ENCODE measurements around the gene E2F2. TPM values are rescaled to one million over a fixed set of nuclear protein-coding genes. Genes with fewer than 3 reads are reported as not detected.

E2F2 gene
- total and polyA plus RNA-seq, 2 of the 13 experiments (the other 11 are each of a cell fraction or from before 2014, with no cell fraction given): 0.65 to 6.6 TPM

GRCh38 chr1:23554127-23554480, 23.1 kb upstream of the E2F2 start:
- CTCF ChIA-PET (ENCODE audit: low intra/inter-chr PET ratio, low total read pairs): interaction anchor here (1.1 kb wide), 1 partner anchor 9 kb away, joined by 3 read pairs; no protein-coding TSS in a partner anchor
- in situ Hi-C loops (cut with HindIII; ENCODE audit: extremely low pct_ligation_motif_present, low pct_unique_long_range_greater_than_20kb) (no loop called here), intact Hi-C loops (cut with micrococcal nuclease; ENCODE audit: unreplicated experiment) (loop anchor here (10.0 kb wide), 1 partner anchor 191 kb away; the partner anchor contains the start of gene ELOA)
- Histone ChIP-seq H3K9me3 (ENCODE audit: low read length) (no peaks in the 10 kb centered on the region), H3K27me3 (ENCODE audit: control insufficient read depth in 1 of 2, insufficient read depth in 2 of 2, low read length in 2 of 2) (no peaks in the 10 kb centered on the region; a peak in 1 of 5 replicates), H4K20me1 (ENCODE audit: insufficient read depth, low read length) (peaks cover 7% of the 10 kb centered on the region; the same call in 1 of the 2 replicates), H3K27ac (ENCODE audit: extremely low read length, insufficient read depth, low read length) (peak overlapping the region; percentile 98), H3K4me2 (ENCODE audit: low read depth, low read length) (peak overlapping the region; percentile 92), H3K36me3 (replicated peaks in 1 of 2; ENCODE audit: control insufficient read depth in 1 of 2, insufficient read depth in 2 of 2, low read length in 2 of 2) (no peaks in the 10 kb centered on the region), H3K4me1 (ENCODE audit: insufficient read depth, low read length) (peaks cover 69% of the 10 kb centered on the region), H2AFZ (ENCODE audit: low read length) (no peak overlapping the region), H3K9ac (ENCODE audit: insufficient read depth, low read depth, low read length) (peak overlapping the region; percentile 91), H3K4me3 (replicated peaks in 1 of 3; ENCODE audit: insufficient read depth in 1 of 3, low read depth in 2 of 3, low read length in 3 of 3) (peak overlapping the region; percentile 52 to 72 (median 55); a peak in 5 of 6 replicates), H3K79me2 (ENCODE audit: insufficient read depth, low read length) (peaks cover 23% of the 10 kb centered on the region)
- BruUV-seq (replicated peaks): no TSS peak
- DNase-seq (ENCODE audit: low spot score) (no peak), FAIRE-seq (no peak), ATAC-seq (no peak)
- 29% methylated on average over 12 of the region's 12 CpGs for WGBS (ENCODE audit: low lambda C conversion rate)
- POLR2A ChIA-PET: interaction anchor here (0.6 to 6.0 kb wide), 12 partner anchors 8 to 210 kb away, joined by 3 to 54 read pairs (median 6); partner anchors contain the start of genes HNRNPR and RPL11
- peak; percentile 20 for TF ChIP-seq RBM39 (IDR thresholded peaks at IDR 0.05; ENCODE audit: low read depth, low read length, poor library complexity, severe bottlenecking)
- TF ChIP-seq ZSCAN31 (CRISPR knock-in tag; IDR thresholded peaks at IDR 0.05; ENCODE audit: low read depth): no peak
- 0 out of 2 replicates have a peak, but pooled peaks have one; percentile 25 for TF ChIP-seq ZNF598 (CRISPR knock-in tag; IDR thresholded peaks at IDR 0.05; ENCODE audit: borderline replicate concordance)
- TF ChIP-seq ZNF343 (CRISPR knock-in tag; IDR thresholded peaks at IDR 0.05): 0 out of 2 replicates have a peak, but pooled peaks have one; percentile 44
- 0 out of 2 replicates have a peak, but pooled peaks have one; percentile 3 for TF ChIP-seq ZNF414 (CRISPR knock-in tag; IDR thresholded peaks at IDR 0.05)
- TF ChIP-seq SOX6 (IDR thresholded peaks at IDR 0.05): no peak
- TF ChIP-seq SOX6 (CRISPR knock-in tag; IDR thresholded peaks at IDR 0.05): 0 out of 2 replicates have a peak, but pooled peaks have one; percentile 22
- TF ChIP-seq ZNF510 (CRISPR knock-in tag; IDR thresholded peaks at IDR 0.05; ENCODE audit: low read depth): peak; percentile 68; the same call in 1 of the 2 replicates
- TF ChIP-seq SALL1 (CRISPR knock-in tag; IDR thresholded peaks at IDR 0.05): 0 out of 2 replicates have a peak, but pooled peaks have one; percentile 6
- TF ChIP-seq THAP9 (CRISPR knock-in tag; IDR thresholded peaks at IDR 0.05; ENCODE audit: borderline replicate concordance): 0 out of 2 replicates have a peak, but pooled peaks have one; percentile 63
- peak; percentile 81; the same call in 1 of the 2 replicates for TF ChIP-seq ZNF619 (CRISPR knock-in tag; IDR thresholded peaks at IDR 0.05)
- TF ChIP-seq PRDM4 (CRISPR knock-in tag; IDR thresholded peaks at IDR 0.05; ENCODE audit: borderline replicate concordance): no peak
- TF ChIP-seq GMEB1 (CRISPR knock-in tag; IDR thresholded peaks at IDR 0.05; ENCODE audit: borderline replicate concordance): peak; percentile 21; the same call in 1 of the 2 replicates

All from HepG2 (cell line).